NOMO-1 treated with dmso at 0.1 percent for 144 hours (cell line): ENCODE results near the gene TMEM120B.
A peak's percentile ranks its signal among the peaks of the same experiment; 100 is the strongest.

Experiments used
- DNase-seq: peaks from one replicate; lab custom pipeline; 2025; ENCODE audit not compliant: unreplicated experiment; lab: John Stamatoyannopoulos, UW

Gene TMEM120B

DNA sequence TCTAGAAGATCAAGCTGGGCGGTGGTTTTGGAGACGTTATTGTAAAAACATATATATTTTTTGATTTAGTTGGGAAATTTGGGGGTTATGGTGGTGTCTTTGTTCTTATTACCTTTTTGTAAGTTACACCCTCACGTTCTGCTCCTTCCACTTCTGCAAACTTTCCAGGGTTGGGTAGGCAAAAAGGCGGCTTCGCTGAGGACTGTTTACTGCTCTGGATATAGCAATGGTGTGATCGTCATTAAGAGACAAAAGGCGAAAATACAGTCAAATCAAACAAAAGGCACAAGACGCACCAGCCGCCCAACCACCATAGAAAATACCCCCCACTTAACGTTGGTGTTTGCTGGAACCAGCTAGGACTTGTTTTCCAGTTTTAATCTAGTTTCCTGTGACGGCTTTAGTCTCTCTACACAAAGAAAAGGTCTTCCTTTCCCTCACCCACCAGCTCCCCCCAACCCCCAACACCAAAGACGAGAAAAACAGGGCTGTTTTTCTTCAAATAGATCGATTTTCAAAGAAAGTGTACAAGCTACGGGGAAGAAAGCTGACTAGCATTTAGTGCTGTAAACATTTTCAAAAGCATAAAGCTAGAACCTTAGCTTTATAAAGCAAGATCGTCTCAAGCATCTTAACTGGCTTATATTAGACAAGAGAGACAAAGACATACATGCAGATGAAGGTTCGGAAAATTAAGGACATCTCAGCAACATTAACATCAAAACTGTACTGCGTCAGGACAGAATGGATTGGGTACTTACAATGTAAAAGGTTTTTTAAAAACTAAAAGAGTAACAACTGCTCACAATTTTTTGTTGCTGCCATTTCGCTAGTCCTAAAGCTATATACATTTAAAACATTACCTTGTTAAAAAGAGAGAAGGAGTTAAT, 89.3 kb downstream of the TMEM120B start:
- DNase-seq = peak; percentile 49

DNA sequence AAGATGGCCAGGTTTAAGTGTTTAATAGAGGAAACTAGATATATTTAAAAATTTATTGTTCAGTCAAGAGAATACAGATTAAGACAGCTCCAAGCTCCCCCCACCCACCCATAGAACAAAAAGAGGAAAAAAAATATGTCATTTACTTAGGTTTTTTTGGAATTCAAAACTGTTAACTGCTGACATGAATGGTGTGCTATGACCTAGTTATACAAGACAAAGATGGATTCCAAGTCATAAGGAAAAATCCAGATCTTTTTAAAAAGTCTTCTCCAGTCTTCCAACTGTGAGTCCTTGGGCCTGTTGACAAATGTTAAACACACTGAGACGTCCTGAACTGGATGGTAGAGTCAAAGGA, 89.9 kb downstream of the TMEM120B start:
- DNase-seq = no peak

DNA sequence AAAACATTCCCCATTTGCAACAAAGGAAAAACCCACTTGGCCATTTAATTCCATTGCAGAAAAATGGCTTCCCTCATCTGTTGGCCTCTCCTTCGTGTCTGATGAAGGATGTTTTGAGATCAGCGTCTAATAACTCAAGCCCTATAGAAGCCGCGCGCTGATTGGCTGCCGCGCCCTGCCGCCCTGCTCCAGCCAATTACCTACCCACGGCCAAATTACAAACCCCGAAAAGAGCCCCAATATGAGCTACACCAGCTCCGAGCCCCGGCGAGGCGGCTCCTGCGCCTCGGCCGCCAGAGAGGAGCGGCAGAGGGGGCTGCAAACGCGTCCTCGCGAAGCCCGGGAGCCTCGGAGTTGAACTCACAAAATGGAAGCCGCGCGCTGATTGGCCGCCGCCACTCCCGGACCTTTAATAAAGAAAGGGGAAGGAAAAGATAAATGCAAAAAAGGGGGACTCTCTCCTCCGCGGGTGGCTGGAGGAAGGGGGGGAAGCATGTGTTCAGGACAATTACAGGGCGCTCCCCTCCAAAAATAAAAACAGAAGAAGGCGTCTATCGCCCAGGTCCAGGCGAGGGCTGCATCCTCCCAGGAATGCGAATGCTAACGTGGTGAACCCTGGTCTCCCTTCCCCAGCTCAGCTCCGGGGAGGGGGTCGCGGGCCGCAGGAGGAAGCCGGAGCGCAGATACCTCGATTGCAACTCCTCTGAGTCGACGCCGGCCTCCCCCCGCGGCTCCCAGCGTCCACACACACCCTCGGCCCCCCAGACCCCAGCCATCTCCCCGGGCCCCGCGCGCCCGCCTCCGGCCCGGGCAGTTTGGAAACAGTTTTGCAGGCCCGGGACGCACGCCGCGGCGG, 90.5 kb downstream of the TMEM120B start:
- DNase-seq = peak; percentile 91

DNA sequence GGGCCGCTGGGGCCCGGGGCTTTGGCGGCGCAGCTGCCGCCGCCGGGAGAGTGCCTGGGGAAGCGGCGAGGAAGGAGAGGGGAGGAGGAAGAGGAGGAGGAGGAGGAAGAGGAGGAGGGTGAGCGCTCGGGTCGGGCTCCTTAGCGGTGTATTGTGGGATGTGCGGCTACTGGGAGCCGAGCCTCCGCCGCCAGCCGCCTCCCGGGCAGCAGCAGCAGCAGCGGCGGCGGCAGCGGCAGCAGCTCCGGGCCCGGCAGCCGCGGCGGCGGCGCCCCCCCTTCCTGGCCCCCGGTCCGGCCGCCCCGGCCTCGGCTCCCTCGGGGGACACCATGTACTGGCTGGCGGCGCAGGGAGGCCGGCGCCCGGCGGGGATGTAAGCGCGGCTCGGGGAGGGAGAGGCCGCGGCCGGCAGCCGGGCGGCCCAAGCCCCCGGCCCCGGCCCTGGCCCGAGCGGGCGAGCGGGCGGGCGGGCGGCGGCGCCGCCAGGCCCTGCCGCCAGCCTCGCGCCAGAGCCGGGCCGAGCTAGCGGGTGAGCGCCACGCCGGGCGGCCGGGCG, 91.4 kb downstream of the TMEM120B start, which contains the start of gene SETD1B:
SETD1B (plus strand) TSS at position 149 of the 556 bp plus-strand sequence. CDS start 729 bp downstream, outside the sequence.
- DNase-seq = peak; percentile 62

DNA sequence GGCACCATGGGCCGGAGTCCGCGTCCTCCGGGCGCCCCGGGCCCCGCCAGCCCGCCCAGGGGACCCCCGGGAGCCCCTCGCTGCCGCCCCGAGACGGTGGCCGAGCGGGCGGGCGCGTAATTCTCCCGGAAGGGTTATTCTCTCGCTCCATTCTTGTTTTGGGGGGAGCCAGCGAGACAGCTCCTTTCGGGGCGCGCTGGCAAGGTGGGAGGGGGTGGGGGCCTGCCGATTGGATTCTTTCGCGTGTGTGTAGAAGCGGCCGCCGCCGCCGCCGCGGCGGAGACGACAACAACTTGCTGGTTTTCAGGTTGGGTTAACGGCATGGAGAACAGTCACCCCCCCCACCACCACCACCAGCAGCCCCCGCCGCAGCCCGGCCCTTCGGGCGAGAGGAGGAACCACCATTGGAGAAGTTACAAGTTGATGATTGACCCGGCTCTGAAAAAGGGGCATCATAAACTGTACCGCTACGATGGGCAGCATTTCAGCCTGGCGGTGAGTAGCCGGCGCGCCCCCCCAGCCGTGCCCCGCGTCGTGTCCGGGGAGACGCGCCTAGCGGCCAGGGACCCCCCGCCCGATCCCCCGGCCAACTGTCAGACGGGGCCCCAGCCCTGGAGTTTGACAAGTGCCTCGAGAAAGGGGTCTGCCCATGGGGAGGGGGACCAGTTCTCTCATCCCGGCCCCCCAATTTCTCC, 92.0 kb downstream of the TMEM120B start:
- DNase-seq = no peak

DNA sequence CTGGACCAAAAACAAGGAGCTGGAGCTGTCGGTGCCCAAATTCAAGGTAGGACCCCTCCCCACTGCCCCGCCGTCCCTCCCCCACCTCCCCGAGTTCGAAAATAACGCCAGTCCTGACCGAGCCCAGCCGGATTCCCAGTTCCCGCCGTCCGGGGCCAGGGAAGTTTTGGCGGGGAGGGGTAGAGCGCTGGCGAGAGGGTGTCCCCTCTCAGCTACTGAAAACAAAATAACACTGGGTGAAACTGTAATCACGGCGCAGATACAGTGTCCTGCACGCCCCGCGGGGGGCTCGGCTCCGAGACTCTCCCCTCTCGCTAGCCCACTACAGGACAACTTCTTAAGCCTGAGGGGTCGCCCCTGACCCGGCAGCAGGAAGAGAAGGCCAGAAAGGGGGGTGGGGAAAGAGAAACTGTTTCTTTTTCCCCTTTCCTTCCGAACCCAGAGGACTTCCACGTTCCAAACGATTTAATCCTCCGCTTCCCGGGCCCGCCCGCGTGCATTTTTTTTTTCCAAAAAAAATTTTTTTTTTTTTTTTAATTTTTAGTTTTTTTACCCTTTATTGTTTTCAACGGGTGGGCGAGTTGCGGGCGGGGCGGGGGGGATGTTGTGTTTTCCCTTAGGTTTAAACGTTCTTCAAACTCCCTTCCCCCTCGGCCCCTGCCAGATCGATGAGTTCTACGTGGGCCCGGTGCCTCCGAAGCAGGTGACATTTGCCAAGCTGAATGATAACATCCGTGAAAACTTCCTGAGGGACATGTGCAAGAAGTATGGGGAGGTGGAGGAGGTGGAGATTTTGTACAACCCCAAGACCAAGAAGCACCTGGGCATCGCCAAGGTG, 92.8 kb downstream of the TMEM120B start:
- DNase-seq = no peak

DNA sequence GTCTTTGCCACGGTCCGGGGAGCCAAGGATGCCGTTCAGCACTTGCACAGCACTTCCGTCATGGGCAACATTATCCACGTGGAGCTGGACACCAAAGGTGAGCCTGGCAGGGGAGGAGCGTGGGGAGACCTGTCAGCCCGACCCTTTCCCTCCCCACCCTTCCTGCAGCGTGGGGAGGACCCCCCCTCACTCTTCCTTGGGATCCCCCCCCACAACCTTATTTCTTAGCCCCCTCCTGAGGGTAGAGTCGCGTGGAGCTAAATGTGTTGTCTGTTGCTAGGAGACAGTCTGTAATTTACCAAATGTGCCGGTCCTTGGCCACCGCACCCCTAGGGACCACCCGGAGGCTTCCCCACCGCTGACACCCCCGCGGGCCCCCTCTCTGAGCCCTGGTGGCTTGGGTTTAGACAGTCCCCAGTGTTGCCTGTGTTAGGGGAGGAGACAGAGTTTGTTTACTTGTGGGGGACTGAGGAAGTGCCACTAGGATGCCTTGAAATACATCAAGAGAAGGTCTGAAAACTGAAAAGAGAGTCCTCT, 93.5 kb downstream of the TMEM120B start:
- no peak for DNase-seq

DNA sequence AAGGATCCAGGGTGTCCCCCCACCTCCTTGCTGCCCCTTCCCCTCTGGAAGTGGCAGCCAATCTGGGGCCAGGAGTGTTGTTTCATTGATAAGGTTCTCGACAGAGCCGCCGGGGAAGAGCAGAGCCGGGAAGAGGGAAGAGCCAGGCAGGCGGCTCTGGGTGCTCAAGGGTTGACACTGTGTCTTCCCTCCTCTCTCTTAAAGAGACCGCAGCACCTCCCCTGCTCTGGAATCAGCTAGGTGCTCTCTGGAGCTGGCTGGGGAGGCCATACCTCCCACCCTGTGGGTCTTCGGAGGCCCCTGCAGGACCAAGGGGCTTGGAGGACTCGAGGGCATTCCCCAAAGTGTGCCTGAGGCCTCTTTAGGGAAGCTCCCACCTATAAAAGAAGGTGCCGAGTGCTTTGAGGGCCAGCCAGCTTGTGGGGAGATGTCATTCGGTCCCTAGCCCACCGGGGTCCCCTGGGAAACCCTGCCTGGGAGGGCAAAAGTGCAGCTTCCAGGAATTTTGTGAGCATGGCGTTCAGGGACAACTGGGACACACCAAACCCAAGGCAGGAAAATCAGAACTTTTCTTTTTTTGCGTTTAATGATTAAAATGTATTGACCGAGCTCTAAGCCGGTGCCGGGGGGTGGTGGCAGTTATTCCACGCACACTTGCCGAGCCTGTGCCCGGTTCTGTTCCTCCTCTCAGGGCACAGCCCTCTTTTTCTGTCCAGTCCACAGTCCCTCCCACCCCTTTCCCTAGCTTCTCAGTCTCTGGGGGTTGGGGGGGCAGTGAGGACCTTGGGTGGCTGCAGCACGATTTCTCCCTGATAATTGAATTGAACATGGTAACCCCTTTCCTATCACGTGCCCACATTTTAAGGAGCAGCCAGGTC, 94.2 kb downstream of the TMEM120B start:
- no peak for DNase-seq

DNA sequence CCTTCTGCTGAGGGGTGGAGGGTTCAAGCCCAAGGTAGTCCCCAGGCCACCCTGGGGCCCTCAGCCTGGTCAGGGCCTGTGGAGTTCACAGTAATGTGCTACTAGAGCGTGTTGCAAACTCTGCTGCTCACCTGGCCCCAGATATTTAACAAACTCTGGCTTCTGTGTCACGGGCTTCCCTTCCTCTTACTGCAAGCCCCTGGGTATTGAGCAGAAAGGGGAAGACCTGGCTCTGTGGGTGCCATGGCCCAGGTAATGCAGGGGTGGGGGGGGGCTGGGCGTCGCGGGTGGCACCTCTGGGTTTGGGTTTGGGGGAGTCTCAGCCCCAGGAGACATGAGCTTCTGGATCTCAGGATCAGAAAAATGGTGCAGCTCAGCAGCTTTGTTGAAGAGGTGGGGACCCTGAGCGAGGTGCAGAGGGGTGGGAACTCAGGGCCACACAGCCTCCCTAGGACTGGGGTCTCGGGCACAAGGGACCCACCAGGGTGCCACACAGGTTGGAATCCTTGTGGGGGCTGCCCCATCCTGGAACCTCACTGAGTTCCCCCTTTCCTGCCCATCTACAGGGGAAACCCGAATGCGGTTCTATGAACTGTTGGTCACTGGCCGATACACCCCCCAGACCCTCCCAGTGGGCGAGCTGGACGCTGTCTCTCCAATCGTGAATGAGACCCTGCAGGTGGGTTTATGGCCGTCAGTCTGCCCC, 95.2 kb downstream of the TMEM120B start:
- no peak for DNase-seq

DNA sequence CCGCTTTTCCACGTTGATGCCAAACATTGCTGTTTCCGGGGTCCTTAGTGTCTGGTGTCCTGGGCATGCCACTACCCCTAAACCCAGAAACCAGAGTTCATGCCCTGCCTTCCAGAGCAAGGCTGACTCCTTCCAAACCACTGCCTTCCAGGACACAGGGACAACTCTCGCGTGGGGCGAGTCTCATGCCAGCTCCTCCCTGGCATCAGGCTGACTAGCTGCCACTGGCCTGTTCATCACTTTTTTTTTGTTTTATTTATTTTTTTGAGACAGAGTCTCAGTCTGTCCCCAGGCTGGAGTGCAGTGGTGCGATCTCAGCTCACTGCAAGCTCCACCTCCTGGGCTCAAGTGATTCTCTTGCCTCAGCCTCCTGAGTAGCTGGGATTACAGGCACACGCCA, 96.1 kb downstream of the TMEM120B start:
- no peak for DNase-seq

DNA sequence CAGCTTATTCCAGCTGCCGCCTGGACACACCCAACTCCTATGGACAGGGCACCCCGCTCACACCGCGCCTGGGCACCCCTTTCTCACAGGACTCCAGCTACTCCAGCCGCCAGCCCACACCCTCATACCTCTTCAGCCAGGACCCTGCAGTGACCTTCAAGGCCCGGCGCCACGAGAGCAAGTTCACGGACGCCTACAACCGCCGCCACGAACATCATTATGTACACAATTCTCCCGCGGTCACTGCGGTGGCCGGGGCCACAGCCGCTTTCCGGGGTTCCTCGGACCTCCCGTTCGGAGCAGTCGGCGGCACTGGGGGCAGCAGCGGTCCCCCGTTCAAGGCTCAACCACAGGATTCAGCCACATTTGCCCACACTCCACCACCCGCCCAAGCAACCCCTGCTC, 97.2 kb downstream of the TMEM120B start:
- no peak for DNase-seq

DNA sequence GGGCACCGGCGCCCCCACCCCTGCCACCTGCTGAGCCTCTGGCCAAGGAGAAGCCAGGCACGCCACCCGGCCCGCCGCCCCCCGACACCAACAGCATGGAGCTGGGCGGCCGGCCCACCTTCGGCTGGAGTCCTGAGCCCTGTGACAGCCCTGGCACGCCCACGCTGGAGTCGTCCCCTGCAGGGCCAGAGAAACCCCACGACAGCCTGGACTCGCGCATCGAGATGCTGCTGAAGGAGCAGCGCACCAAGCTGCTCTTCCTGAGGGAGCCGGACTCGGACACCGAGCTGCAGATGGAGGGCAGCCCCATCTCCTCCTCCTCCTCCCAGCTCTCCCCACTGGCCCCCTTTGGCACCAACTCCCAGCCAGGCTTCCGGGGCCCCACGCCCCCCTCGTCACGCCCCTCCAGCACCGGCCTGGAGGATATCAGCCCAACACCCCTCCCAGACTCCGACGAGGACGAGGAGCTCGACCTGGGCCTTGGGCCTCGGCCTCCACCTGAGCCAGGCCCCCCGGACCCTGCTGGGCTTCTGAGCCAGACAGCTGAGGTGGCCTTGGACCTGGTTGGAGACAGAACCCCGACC, 97.8 kb downstream of the TMEM120B start:
- no peak for DNase-seq

DNA sequence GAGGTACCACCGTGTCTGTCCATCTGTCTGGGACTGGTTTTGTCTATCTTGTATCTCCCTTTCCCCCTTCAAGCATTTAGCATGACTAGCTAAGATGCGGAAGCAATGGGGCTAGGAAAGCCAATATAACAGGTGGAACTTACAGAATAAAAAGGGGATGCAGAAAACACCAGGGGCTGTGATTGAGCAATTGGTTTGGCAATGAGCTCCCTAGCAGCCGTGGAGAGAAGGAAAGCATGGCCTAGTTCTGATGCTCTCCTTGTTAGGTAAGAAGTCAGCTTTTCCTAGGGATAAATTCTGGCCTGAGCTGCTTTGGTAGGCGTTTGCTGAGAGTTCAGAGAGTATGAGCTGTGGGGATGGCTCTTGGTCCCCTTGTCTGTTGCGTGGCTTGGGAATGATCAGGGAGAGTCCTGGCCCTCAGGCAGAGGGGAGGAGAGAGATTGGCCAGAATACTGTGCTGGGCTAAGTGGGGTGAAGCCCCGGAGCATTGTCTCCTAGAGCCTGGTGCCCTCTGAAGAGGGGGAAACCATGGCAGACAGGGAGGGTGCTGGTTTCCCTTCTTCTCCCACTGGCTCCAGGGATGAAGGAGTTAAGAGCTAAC, 98.4 kb downstream of the TMEM120B start:
- DNase-seq = no peak

DNA sequence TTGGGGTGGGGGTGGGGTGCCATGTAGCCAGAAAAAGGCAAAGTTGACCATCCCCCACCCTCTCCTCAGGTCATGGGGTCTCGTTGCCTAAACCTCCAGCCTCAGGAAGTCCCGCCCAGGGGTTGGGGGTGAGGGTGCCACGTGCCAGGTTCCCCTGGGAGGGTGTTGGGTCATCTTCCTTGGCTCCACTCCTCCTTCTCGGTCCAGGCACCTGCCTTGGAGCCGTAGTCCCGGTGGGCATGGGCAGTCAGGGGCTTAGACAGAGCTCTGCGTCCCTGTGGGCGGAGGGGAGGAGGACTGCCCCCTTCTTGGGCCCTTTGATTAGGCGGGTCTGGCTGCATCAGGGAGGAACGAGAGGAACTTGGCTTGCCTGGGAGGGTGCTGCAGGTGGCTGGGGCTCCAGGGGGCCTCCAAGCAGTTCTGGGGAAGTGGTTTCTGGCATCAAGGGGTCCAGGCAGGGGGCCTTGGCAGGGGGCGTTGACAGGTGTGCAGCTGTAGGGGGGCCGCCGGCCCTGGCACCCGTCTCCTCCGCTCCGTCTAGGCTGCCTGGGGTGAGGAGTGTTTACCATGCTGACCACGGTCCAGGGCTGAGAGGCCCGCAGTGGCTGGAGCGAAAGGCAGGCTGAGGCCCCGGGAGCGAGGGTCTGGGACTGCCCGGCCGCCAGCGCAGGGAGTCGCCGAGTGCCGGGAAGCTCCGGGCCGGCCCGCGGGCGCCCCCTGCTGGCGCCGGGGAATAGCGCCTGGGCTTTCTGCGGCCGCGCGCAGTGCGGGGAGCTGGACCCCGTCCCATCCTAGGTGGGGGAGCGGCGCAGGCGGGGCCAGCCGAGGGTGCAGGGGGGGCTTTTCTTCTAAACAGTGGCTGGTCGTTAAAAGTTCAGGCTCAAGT, 99.1 kb downstream of the TMEM120B start:
- DNase-seq = peak; percentile 57

DNA sequence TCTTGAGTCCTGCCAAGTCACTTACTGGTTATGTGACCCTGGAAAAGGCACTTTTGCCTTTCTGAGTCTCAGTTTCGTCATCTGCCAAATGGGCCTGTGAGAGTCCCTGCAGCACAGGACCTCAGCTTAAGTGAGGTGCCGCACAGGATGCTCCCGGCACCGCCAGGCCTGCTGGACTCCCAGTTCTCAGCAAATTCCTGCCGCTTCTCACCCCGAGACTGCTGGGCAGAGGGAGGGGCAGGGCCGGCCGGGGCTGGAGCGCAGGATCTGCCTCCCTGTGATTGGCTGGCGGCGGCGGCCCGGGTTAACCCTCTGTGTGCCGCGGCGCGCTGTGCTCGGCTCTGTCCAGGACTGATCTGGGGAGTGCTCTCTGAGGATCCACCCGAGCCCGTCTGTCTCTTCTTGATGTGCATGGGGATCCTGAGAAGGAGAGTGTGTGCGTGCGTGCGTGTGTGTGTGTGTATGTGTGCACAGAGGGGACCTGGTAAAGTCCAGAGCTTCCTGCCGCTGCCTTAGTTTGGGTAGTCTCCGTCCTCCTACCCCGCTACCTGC, 99.8 kb downstream of the TMEM120B start:
- peak; percentile 24 for DNase-seq
